HG03175 (cell line): ENCODE measurements around the gene NDUFV2.

Experiments used
- ATAC-seq: cut with Tn5 transposase; IDR thresholded peaks from one replicate; pipeline ENCODE4 v1.9.1; 2021; ENCODE audit warnings: mild to moderate bottlenecking, moderate library complexity; ENCODE audit not compliant: unreplicated experiment

NDUFV2 gene

DNA sequence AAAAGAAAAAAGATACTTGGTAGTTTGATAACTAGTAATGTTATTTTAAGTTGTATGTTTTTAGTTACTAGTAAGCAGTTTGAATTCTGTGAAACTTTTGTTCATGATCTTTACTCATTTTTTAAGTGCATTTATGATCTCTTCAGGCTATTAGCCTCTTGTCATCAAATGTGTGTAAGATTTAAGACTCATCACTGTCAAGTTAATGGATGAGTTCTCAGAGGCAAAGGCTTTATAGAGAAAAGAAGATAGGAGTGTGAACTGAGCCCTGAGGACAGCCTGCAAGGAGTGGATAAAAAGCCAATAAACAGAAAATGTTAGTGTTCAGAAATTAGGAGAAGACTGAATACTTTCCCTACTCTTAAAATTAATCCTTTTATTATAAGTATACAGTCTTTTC is 13.5 kb downstream of the NDUFV2 start:
- ATAC-seq: no peak

DNA sequence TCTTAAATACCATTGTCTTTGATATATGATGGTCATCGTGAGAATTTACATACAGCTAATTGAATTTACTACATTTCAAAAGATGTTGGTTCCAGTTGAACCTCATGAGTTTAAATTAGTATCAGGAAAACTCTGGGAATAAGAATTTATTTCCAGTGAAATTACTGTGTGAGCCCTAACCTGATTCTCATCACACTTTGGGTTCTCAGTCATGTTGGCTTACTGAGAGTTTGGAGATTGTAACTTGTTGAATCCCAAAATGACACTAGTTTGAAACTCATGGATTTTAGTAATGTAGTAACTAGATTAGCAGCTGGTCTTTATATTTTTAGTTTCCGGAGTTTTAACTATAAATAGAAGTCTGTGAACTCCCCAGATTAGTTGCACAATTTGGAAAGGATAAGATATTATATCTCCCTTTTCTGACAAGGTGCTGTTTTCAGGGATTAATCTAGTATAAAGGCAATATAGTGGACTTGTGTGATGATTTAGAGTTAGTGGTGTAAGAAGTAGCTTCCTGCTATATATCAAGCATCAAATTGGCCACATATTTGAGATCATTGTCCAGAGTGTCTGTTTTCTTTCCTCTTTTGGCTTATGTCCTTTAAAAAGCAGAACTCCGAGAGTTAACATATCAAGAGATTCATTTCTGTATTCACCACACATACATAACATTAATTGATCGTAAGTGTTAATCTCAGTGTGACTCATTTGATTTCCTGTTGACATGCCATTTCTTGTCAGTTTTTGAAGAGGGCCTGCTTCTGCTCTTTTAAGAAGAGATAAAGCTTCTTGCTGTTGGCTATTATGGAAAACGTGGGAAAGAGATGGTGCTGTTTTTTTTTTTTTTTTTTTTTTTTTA is 15.7 kb downstream of the NDUFV2 start:
- no peak for ATAC-seq

DNA sequence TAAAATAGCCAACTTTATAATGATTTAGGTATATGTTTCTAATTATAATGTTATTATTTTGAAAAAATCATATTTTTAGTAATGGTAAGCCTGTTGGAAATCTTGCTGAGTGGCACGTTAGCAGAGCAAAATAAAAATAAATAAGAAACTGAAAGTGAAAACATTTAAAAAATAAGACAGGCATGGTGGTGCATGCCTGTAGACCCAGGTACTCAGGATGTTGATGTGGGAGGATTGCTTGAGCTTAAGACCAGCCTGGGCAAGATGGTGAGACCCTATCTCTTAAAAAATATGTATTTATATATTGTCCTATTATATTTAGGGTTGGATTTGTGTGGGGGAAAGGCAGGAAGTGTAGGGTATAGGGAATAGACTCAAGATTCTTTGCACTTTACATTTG is 18.3 kb downstream of the NDUFV2 start:
- ATAC-seq: no peak

DNA sequence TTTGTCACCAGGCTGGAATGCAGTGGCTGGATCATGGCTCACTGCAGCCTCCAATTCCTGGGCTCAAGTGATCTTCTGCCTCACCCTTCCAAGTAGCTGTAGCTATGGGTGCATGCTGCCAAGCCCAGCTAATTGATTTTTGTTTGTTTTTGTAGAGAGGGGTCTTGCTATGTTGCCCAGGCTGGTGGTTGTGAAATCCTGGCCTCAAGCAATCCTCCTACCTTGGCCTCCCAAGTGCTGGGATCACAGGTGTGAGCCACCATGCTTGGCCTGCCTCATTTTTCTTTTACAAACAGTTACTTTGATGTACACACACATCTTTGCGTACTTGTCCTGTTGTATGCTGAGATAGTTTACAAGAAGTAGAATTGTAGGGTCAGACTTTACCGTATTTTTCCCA is 21.0 kb downstream of the NDUFV2 start:
- no peak for ATAC-seq

DNA sequence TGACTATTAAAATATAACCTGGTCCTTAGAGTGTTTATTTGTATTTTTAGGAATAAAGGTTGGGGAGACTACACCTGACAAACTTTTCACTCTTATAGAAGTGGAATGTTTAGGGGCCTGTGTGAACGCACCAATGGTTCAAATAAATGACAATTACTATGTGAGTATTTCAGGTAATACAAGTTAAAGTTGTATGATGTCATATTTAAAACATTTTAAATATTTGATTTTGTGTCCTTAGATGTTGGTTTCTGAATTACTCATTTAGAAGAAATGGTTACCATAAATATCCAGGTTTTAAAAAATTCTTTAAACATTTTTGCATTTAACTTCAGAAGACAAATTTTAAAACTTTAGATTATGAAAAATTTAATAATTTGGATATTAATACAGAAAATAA is 22.3 kb downstream of the NDUFV2 start:
- ATAC-seq: no peak

DNA sequence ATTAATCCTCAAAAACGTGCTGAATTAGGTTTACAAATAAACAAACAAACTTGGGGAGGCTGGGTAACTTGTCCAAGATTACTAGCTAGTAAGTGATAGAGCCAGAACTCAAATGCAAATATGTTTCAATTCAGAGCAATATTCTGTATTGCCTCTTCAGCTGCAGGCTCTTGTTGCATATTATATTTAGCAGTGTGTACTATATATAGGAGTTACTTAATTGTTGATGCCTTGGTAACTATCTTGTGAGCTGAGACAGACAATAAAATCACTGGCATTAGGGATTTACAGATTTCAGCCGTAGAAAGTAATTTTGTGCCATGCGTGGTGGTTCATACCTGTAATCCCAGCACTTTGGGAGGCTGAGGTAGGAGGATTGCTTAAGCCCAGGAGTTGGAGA is 23.8 kb downstream of the NDUFV2 start:
- ATAC-seq: no peak

DNA sequence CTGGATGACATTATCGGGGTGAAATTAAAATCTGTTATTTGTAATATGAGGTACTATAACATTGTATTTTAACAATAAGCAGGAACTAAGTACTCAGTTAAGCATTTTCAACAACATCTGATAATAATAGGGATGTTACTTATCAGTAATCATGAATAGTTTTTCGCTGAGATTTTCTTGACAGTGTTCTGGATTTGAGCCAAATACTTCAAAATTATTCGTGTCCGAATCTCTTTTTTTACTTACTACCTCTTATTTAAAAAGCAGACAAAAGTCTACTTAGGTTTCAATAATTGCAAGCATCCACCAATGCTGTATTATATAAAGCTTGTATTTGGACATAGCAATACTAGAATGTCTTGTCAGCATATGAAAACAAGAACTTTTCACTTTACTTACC is 27.7 kb downstream of the NDUFV2 start:
- ATAC-seq: no peak

DNA sequence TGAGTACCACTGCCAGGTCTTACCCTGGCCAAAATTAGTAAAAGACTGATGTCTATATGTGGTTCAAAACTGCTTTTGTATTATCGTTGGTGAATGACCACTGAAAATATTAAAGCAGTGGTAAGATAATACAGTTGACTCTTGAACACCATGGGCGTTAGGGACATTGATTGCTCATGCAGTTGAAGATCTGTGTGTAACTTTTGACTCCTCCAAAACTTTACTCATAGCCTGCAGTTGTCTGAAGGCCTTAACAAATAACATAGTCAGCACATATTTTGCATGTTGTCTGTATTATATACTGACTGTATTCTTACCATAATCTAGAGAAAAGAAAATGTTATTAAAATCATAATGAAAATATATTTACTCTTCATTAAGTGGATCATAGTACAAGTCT is 28.3 kb downstream of the NDUFV2 start:
- ATAC-seq: no peak

DNA sequence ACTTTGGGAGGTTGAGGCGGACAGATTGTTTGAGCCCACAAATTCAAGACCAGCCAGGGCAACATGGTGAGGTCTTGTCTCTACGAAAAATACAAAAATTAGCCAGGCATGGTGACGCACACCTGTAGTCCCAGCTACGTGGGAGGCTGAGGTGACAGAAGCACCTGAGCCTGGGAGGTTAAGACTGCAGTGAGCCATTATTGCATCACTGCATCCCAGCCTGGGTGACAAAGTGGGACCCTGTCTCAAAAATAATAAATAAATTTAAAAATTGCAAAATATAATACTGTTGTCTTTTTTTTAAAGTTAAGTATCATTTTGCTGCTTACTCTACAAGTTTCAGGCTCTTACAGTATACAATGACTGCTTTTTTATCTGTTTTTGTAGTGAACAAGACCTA is 30.1 kb downstream of the NDUFV2 start:
- no peak for ATAC-seq

DNA sequence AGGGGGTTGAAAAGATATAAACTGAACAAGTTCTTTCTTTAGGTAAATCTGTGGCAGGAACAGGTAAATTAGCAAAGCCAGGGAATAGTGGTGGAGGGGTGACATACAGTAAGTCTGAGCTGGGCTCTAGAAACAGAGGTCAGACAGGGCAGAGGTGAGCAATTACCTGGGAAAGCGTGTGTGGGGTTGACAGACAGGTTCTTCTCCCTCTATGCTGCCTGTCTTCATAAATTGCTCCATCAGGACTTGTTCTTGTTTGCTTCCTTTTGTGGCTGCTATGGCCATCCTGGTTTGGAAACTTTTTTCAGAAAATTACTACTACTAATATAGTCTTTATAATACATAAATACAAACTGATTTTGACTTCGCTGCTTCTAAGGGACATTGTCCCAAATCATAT is 30.7 kb downstream of the NDUFV2 start:
- no peak for ATAC-seq

DNA sequence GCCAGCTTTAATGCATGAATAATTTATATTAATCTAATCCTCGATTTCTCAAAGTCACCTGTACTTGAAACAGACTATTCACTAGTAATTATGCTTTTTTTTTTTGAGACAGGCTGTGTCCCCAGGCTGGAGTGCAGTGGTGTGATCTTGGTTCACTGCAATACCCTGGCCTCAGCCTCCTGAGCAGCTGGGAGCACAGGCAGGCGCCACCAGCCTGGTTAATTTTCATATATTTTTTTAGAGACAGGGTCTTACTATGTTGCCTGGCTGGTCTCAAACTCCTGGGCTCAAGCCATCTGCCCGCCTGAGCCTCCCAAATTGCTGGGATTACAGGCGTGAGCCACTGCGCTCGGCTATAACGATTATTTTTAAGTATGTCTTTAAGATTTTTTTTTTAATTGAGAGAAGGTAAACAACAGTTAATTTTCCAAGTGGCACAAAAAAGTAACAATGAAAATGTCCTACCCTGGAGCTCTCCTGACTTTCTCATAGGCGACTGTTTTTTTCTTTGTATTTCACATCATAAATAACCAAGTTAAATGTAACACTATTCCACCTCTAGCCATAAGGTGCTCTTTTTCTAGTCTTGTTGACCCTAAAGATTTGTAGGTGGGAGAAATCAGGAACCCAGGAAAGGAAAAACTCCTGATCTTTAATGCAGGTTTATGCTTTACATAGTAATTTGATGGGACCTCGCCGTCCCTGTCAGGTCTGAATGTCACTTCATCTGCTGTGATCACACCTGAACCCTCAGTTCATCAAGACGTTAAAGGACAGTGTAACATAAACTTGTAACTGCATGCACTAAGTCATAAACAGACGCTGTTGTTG is 32.8 kb downstream of the NDUFV2 start:
- no peak for ATAC-seq

DNA sequence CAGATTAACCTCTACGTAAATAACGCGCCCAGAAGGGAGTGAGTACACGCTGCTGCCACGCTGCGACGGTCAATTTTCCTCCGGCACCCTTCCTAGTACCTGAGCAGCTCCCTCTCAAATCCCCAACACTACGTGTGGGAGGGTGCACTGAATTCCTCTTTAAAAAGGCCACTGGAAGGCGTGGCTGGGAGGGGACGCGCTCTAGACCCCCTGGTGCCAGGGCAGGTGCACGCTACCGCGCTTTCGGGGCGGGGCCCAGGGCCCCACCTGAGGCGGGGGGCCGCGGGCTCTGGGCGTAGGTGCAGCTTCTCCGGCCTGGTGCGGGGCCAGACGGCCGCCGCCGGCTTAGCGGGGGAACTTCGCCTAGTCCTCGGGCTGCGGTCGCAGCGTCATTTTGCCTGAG is 33.4 kb downstream of the NDUFV2 start:
- peak; percentile 15 for ATAC-seq

DNA sequence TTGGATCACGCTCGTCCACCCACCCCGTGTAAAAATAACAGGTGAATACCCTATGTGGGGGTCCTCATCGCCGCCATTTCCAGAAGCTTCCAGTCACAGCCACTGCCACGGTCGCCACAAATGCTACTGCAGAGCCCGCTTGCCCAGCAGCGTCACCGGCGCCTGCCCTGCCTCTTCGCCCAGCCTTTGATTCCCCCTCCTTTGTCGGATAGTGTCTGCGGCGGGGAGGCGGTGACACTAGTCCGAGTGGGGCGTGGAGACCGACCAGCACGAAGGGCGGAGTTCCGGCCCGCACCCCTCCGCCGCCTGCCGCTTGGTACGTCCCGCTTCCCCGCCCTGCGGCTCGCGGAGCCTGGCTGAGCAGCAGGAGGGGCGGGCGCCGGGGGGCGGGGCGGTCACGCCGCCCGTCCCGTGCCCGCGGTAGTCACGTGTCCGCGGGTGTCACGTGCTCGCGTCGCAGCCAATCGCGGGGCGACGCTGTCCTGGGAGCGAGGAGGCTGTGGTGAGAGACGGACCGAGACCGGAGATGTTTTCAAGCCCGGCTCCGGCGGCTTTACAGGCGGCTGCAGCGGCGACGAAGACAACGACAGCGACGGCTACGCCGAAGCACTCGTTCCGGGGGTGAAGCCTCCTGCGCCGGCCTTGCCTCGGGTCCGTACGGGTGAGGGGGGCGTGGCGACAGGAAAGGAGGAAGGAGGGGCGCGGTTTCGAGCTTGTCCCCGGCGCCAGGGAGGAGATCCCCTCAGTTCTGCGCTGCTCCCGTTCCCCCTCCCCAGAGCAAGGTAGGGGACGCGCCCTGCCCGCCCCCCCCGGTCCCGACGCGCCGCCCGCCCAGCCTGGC is 34.0 kb downstream of the NDUFV2 start, which contains the start of gene ANKRD12:
Gene ANKRD12, plus strand, starts transcription at position 467 of the 841 bp plus-strand sequence. CDS start 45,652 bp downstream, outside the sequence.
- ATAC-seq: peak; percentile 72

DNA sequence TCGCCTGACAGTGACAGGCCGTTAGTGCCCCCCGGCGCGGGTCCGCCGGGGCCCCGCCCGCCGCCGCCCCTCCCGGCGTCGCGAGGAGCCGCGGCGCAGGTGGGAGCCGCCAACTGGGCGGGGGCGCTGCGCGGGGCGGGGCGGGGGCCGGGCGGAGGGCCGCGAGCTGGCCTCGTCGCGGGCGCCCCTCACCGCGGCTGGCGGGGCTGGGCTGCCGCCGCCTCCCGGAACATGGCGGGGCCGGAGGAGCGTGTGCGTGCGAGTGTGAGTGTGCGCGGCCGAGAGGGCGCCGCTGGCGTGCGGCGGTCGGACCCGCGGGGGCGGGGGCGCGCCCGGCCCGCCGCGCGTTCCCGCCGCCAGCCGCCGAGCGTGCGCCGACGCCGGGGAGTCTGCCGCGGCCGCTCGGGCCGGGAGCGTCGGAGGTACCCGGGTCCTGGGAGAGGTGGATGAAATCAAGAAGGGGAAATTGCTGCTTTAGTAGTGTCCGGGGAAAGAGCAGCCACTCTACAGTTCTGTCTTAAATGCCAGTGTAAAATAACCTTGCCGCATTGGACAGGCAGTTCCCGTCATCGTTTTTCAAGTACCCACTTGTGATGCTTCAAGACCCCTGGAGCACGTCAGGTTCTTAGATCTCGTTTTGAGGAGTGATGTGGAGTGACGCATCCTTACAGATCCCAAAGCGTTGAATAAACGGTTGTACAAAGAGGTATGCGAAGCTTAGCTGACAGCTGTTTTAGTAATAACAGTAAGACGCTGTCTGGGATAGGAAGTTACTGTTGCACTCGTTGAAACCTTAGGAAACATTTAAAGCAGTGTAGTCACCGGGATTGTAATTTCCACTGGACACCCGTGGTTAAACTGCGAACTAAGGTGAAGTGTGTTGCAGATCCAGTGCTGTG is 34.9 kb downstream of the NDUFV2 start:
- peak; percentile 43 for ATAC-seq

DNA sequence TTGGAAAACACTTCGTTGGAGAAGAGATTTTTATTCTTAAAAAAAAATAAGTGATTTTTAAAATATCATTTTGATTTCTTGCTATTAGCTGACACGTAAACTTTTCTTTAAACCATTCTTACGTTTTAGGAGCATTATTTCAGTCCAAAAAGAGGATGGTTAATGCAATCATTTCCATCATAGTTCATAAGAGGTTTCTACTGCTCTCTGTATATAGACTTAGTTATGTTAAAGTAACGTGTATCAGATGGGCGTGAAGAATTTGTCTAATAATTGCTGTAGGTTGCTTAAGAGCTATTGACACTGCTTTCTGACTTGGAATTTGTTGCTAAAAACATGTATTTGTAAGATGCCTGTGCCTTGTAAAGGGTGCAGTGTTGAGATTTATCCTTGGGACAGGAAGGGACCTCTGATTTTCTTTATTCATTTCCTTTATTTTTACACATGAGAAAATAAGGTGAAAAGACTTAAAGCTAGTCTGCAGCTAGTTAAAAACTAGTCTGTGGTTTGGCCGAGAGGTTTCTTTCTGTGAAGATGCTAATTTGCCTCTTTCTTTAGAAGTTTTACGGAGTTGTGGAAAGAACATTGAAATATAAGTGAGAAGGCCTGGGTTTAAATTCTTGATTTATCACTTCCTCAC is 37.0 kb downstream of the NDUFV2 start:
- ATAC-seq: no peak

DNA sequence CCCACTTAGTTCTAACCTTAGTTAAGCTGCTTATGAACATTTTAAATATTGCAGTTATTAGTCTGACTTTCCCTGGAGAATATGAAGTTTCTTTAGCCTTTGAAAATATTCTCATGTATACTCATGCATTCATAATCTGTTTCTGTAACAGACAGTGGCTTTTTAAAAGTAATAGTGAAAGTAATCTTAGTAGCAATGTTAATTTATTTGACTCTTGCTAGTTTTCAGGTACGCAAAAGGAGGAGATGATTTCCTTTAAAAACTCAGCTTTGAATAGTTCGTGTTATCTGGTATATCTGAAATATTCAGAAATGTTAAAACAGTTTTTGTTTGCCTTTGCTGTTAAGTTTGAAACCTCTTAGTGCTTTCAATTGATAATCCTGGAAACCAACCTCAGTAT is 37.9 kb downstream of the NDUFV2 start:
- ATAC-seq: no peak

DNA sequence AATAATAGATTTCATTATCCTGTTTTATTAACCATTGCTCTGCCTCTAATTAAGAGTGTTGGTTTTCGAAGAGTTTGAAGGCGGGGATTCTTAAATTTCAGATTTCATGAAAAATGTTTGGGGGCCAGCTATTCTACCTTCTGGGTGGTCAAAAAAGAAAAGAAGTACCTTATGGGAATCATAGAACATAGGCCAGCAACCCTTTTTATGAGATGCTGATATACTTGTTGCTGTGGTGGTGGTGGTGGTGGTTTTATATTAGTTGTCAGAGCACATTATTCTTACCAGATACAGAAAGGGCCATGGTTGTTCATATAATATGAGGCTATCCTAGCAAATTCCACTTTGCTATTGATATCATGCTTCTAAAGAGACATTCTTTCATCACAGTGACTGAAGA is 38.5 kb downstream of the NDUFV2 start:
- no peak for ATAC-seq

DNA sequence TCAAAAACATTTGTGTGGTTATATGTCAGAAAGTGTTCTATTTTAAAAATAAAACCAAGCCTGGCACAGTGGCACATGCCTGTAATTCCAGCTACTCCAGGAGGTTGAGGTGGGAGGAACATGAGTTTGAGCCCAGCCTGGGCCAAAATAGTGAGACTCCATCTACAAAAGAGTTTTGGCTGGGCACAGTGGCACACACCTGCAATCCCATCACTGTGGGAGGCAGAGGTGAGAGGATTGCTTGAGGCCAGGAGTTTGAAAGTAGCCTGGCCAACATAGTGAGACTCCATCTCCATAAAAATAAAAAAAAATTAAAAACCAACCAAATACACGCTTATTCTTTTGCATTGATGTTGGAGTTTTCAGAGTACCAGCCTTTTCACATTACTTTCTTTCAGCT is 43.7 kb downstream of the NDUFV2 start:
- ATAC-seq: no peak

DNA sequence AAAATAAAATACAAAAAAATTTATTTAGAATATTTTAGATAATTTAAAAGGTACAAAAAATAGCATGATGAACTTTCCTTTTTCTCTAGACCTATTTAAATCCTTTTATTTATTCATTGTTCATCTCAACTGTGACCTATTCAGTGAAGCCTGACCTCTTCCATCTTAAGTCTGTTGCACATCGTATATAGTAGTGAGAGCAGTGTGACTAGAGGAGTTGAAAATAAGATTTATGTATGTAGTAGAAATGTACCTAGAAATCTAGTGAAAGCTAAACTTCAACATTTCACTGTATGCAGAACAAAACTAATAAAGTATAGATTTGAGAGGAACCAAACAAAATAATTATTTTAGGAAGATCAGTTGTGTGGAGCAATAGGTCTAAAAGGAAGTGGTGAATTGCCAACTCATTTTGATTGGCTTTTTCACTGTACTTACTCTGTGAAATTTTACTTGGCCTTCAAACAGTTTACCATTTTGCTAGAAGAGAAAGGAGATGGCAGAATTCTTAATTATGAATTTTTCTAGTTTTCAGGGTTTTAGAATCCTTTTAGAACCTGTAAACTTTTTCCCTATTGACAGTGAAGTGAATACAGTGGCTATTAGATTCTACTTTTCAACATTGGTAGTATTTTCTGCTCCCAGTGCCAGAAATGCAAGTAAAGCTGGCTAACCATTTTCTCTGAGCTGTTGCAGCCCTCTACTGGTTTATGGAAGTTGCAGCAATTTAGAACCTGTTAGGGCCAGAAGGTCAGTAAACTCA is 45.1 kb downstream of the NDUFV2 start:
- ATAC-seq: peak; percentile 56
